ENCODE data around the gene C1orf87.
"Not testable (repeated sequence)": the region's sequence is repeated elsewhere in the genome, so short reads cannot be mapped to it uniquely, and the experiment has no call there.

The C1orf87 gene

DNA sequence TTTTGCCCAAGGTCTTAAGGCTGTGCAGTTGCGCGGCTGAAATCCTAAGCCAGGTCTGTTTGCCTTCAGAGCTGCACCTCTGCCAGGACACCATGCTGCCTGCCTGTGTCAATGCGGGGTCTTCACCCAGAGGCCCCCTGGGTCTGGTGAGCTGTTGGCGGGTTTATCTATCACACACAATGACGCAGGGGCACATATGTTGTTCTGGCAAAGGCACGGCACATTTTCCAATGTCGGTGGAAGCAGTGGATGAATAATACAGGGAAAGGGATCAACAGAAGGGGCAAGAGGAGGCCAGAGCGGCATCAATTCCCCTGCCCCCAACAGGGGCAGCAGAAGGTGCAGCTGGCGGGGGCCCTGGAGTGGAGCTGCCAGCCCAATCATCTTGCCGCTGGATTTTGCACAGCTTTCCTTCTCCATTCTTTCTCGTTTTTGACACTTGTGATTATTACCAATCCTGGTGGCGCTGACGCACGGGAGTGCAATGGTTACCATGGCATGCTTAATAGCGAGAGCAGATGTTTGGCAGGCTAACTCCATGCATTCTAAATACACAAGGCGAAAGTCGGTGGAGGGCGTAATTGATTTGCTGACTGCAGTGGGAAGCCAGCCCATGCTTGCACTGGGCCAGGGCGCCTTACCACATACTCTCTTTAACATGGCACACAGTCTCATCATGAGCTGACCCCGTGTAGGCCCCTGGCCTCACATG, 101.2 kb downstream of the C1orf87 start:
- Histone ChIP-seq H3K9ac (ENCODE audit: low read length) (no peak overlapping the region), H3K4me3 (ENCODE audit: low read length) (no peak overlapping the region), H3K9me3 (ENCODE audit: control insufficient read depth, low read length) (no peaks in the 10 kb centered on the region), H3K27me3 (replicated peaks; ENCODE audit: control insufficient read depth, insufficient read depth, low read length) (peaks cover 17% of the 10 kb centered on the region), H3K4me1 (ENCODE audit: control insufficient read depth, insufficient read depth, low read length) (peaks cover 4% of the 10 kb centered on the region), H3K36me3 (ENCODE audit: control insufficient read depth, insufficient read depth, low read length, severe bottlenecking) (no peaks in the 10 kb centered on the region)
- no peak for DNase-seq (ENCODE audit: low read depth)

DNA sequence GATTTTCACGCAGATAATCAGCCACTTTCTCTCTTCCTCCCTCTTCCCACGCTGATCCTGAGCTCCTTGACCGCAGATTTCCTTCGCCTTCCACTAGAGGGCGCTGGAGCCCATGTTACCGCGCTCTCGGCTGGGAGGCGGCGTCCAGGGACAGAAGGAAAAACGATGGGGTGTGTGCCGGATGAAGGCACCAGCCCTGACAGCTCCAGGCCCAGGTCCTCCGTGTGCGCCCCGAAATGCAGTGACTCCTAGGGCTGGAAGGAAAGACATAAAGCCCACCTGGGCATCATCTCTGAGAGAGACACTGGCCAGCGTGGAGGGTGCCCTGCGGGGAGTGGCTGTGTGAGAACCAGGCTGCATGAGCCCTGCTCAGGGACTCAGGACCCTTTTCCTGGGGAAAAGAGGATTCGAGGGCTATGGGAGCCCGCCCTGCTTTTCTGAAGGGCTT, 102.1 kb downstream of the C1orf87 start:
- H3K27me3 ChIP-seq (replicated peaks; ENCODE audit: control insufficient read depth, insufficient read depth, low read length), result peaks cover 17% of the 10 kb centered on the region
- no peak overlapping the region for H3K9ac ChIP-seq (ENCODE audit: low read length)
- no peaks in the 10 kb centered on the region for H3K36me3 ChIP-seq (ENCODE audit: control insufficient read depth, insufficient read depth, low read length, severe bottlenecking)
- H3K4me3 ChIP-seq (ENCODE audit: low read length), result no peak overlapping the region
- DNase-seq (ENCODE audit: low read depth), result peak; percentile 89
- H3K4me1 ChIP-seq (ENCODE audit: control insufficient read depth, insufficient read depth, low read length), result no peaks in the 10 kb centered on the region
- no peaks in the 10 kb centered on the region for H3K9me3 ChIP-seq (ENCODE audit: control insufficient read depth, low read length)

DNA sequence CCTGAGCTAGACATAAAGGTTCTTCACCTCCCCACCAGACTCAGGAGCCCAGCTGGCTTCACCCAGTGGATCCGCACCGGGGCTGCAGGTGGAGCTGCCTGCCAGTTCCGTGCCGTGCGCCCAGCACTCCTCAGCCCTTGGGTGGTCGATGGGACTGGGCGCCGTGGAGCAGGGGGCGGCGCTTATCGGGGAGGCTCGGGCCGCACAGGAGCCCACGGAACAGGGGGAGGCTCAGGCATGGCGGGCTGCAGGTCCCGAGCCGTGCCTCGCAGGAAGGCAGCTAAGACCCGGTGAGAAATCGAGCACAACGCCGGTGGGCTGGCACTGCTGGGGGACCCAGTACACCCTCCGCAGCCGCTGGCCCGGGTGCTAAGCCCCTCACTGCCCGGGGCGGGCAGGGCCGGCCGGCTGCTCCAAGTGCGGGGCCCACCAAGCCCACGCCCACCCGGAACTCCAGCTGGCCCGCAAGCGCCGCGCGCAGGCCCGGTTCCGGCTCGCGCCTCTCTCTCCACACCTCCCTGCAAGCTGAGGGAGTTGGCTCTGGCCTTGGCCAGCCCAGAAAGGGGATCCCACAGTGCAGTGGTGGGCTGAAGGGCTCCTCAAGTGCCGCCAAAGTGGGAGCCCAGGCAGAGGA, 103.9 kb downstream of the C1orf87 start:
- H3K36me3 ChIP-seq (ENCODE audit: control insufficient read depth, insufficient read depth, low read length, severe bottlenecking); H3K9ac ChIP-seq (ENCODE audit: low read length); DNase-seq (ENCODE audit: low read depth); H3K9me3 ChIP-seq (ENCODE audit: control insufficient read depth, low read length); H3K4me1 ChIP-seq (ENCODE audit: control insufficient read depth, insufficient read depth, low read length); H3K4me3 ChIP-seq (ENCODE audit: low read length); H3K27me3 ChIP-seq (replicated peaks; ENCODE audit: control insufficient read depth, insufficient read depth, low read length): not testable (repeated sequence)

DNA sequence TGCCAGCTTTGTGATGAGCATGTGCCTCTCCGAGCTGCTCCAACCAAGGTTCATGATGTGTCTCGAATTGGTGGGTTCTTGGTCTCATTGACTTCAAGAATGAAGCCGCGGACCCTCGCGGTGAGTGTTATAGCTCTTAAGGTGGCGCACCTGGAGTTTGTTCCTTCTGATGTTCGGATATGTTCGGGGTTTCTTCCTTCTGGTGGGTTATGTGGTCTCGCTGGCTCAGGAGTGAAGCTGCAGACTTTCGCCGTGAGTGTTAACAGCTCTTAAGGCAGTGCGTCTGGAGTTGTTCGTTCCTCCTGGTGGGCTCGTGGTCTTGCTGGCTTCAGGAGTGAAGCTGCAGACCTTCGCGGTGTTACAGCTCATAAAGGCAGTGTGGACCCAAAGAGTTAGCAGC, 104.8 kb downstream of the C1orf87 start:
- H3K9me3 ChIP-seq (ENCODE audit: control insufficient read depth, low read length); H3K9ac ChIP-seq (ENCODE audit: low read length); H3K4me3 ChIP-seq (ENCODE audit: low read length); DNase-seq (ENCODE audit: low read depth); H3K4me1 ChIP-seq (ENCODE audit: control insufficient read depth, insufficient read depth, low read length); H3K36me3 ChIP-seq (ENCODE audit: control insufficient read depth, insufficient read depth, low read length, severe bottlenecking); H3K27me3 ChIP-seq (replicated peaks; ENCODE audit: control insufficient read depth, insufficient read depth, low read length): not testable (repeated sequence)

DNA sequence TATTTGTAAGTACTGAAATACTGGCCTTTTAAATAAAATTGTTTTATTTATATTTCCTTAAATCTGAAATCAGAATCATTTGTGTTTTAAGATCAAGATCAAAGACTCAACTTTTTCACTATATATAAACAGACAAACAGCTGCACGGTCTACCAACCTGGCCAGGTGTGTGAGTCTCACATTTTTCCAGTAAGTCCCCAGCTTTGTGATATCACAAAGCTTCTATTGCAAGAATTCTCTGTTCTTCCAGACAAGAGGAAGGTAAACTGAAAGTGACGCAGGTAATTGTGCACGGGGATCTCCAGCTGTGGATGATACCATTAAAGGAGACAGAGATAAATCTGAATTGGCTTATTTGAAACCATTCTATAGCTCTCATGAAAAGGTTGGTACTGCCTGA, 105.8 kb downstream of the C1orf87 start:
- no peak overlapping the region for H3K9ac ChIP-seq (ENCODE audit: low read length)
- DNase-seq (ENCODE audit: low read depth), result no peak
- H3K36me3 ChIP-seq (ENCODE audit: control insufficient read depth, insufficient read depth, low read length, severe bottlenecking), result no peaks in the 10 kb centered on the region
- H3K9me3 ChIP-seq (ENCODE audit: control insufficient read depth, low read length), result no peaks in the 10 kb centered on the region
- no peaks in the 10 kb centered on the region for H3K4me1 ChIP-seq (ENCODE audit: control insufficient read depth, insufficient read depth, low read length)
- no peak overlapping the region for H3K4me3 ChIP-seq (ENCODE audit: low read length)
- no peaks in the 10 kb centered on the region for H3K27me3 ChIP-seq (replicated peaks; ENCODE audit: control insufficient read depth, insufficient read depth, low read length)

DNA sequence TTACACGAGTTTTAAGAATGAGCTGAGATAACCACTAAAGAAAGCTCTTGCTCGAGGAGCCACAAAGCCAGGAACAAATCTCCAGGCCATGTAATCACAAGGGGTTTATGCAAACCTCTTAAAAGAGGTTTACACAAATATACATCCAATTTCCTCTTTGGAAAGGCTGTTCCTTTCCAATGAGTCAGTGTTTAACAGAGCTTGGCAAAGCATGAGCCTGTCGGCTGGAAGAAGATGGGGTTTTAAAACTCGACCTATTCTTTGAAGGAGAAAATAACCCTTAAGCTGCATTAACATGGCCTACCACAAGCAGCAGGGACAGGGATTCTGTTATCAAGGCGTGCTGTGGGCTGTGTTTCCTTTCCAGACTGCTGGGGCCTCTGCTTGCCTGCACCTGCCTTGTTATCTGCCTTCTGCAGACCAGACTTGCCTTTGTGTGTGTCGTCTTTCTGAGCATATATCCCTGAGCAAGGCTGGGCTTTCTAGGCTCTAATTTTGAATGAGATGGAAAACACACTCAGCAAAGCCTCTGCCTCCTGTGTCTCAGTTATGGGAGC, 106.4 kb downstream of the C1orf87 start:
- no peak overlapping the region for H3K4me3 ChIP-seq (ENCODE audit: low read length)
- no peak overlapping the region for H3K9ac ChIP-seq (ENCODE audit: low read length)
- H3K27me3 ChIP-seq (replicated peaks; ENCODE audit: control insufficient read depth, insufficient read depth, low read length), result no peaks in the 10 kb centered on the region
- no peaks in the 10 kb centered on the region for H3K9me3 ChIP-seq (ENCODE audit: control insufficient read depth, low read length)
- H3K36me3 ChIP-seq (ENCODE audit: control insufficient read depth, insufficient read depth, low read length, severe bottlenecking), result no peaks in the 10 kb centered on the region
- DNase-seq (ENCODE audit: low read depth), result peak; percentile 62
- no peaks in the 10 kb centered on the region for H3K4me1 ChIP-seq (ENCODE audit: control insufficient read depth, insufficient read depth, low read length)

DNA sequence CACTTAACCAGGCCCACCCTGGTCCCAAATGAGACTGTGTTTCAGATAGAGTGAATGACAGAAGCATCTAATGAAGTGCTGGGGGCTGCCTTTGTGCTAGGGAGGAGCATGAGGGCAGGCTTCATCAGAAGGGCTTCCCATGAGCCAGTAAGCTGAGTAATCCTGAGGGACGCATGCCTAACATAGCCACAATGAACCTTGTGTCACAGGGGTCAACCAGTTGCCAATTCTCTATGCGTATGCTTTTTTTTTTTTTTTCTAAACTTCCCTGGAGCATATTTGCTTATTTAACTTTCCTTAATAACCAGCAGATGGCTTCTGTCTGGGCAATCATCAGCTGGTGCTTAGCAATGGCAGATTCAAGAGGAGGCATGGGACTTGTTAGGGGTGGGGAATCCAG, 121.5 kb downstream of the C1orf87 start:
- H3K36me3 ChIP-seq (ENCODE audit: control insufficient read depth, insufficient read depth, low read length, severe bottlenecking), result no peaks in the 10 kb centered on the region
- no peaks in the 10 kb centered on the region for H3K9me3 ChIP-seq (ENCODE audit: control insufficient read depth, low read length)
- no peak overlapping the region for H3K4me3 ChIP-seq (ENCODE audit: low read length)
- DNase-seq (ENCODE audit: low read depth), result no peak
- no peak overlapping the region for H3K9ac ChIP-seq (ENCODE audit: low read length)
- H3K27me3 ChIP-seq (replicated peaks; ENCODE audit: control insufficient read depth, insufficient read depth, low read length), result peaks cover 5% of the 10 kb centered on the region
- H3K4me1 ChIP-seq (ENCODE audit: control insufficient read depth, insufficient read depth, low read length), result no peaks in the 10 kb centered on the region

DNA sequence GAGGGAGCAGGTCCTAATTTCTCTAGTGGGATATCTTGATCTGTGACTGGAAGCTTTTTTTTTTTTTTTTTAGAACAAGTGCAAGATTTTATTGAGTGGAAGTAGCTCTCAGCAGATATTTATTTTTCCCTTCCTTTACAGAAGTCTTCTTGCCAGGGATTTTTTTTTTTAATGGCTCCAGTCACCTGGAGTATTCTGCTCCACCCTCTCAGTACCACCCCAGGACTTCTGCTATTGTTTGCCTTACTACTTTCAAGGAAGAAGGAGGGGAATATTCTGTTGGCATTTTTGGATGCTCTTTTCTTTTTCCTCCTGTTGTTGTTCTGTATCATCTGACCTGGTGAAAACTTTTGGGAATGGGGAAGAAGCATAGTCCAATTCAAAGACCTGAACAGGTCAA, 123.9 kb downstream of the C1orf87 start:
- no peak for DNase-seq (ENCODE audit: low read depth)
- H3K9ac ChIP-seq (ENCODE audit: low read length), result no peak overlapping the region
- H3K36me3 ChIP-seq (ENCODE audit: control insufficient read depth, insufficient read depth, low read length, severe bottlenecking), result no peaks in the 10 kb centered on the region

DNA sequence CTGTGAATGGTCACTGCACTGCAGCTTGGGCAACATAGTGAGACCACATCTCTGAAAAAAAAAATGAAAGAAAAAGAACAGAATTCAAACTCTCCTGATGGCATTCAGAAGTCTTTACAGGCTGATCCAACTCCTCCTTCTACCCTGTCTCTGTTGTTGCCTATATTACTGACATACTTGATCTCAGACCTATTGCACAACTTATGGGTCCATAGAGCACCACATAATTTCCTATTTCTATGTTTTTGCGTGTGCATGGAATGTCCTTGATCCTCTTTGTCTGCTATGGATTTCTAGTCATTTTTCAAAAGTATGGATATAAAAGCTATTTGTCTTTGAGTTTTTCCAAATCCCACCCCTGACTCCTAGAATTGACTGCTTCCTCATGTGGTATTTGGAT, 124.6 kb downstream of the C1orf87 start:
- Histone ChIP-seq H3K36me3 (ENCODE audit: control insufficient read depth, insufficient read depth, low read length, severe bottlenecking) (no peaks in the 10 kb centered on the region), H3K4me1 (ENCODE audit: control insufficient read depth, insufficient read depth, low read length) (no peaks in the 10 kb centered on the region), H3K9ac (ENCODE audit: low read length) (no peak overlapping the region), H3K4me3 (ENCODE audit: low read length) (no peak overlapping the region), H3K27me3 (replicated peaks; ENCODE audit: control insufficient read depth, insufficient read depth, low read length) (peaks cover 5% of the 10 kb centered on the region), H3K9me3 (ENCODE audit: control insufficient read depth, low read length) (no peaks in the 10 kb centered on the region)
- no peak for DNase-seq (ENCODE audit: low read depth)

More for the DNA sequence above, 123.9 kb downstream of the C1orf87 start:
- Histone ChIP-seq H3K4me3 (ENCODE audit: low read length) (no peak overlapping the region), H3K4me1 (ENCODE audit: control insufficient read depth, insufficient read depth, low read length) (no peaks in the 10 kb centered on the region), H3K27me3 (replicated peaks; ENCODE audit: control insufficient read depth, insufficient read depth, low read length) (peaks cover 5% of the 10 kb centered on the region), H3K9me3 (ENCODE audit: control insufficient read depth, low read length) (no peaks in the 10 kb centered on the region)

DNA sequence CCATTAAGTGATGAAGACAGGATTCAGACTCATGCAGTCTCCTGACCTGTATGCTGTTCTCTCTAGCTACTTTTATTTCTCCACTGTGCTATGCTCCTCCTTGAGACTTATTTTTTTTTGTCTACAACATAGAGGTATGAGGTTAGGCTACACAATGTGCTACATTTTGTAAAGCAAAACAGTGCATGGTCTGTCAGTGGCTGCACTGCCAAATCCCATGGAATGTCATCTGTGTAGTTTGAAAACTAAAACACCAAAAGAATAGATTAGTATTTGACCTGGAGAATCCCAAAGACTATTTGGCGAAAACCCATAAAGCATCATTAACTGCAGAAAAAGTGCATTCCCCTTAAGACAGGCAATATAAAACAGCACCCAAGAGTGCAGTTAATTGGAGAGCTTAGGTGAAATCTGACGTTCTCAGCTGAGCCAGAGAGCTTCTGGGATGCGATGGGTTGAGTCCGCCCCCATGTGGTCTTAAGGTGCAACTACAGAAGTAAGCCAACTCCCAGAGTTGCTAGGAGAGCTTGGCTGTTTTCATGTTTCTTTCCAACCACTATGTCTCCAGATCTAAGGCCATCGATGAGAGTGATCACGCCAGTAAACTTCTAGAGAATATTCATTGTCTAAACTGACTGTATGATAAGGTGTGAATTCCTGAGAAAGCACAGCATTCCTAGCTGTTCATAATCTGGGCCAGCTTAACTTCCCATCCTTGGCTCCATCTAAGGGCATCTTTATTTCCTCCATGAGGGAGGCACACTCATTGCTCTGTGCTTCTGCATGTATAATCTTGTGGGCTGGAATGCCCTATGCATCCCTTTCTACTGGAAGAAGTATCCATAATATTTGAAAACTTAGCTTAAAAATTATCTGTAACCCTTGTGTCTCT, 126.3 kb downstream of the C1orf87 start:
- Histone ChIP-seq H3K9me3 (ENCODE audit: control insufficient read depth, low read length) (no peaks in the 10 kb centered on the region), H3K27me3 (replicated peaks; ENCODE audit: control insufficient read depth, insufficient read depth, low read length) (peaks cover 5% of the 10 kb centered on the region)
- DNase-seq (ENCODE audit: low read depth), result peak; percentile 86

DNA sequence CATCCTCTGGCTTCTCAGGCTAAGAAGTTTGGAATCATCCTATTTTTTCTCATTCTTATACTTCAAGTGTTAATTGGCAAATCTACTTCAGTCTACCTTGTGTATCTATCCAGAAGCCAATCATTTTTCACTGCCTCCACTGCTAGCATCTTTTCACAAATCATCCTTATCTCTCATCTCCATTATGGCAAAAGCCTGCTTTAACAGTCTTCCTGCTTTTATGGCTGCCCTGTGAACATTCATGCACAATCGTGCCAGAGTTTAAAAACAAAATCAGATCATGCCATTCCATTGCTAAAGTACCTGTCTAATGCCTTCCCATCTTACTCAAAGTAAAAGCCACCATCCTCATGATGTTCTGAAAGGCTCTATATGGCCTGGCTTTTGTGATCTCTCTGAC, 127.8 kb downstream of the C1orf87 start:
- H3K36me3 ChIP-seq (ENCODE audit: control insufficient read depth, insufficient read depth, low read length, severe bottlenecking), result no peaks in the 10 kb centered on the region

More for the DNA sequence above, 126.3 kb downstream of the C1orf87 start:
- Histone ChIP-seq H3K36me3 (ENCODE audit: control insufficient read depth, insufficient read depth, low read length, severe bottlenecking) (no peaks in the 10 kb centered on the region), H3K9ac (ENCODE audit: low read length) (no peak overlapping the region), H3K4me1 (ENCODE audit: control insufficient read depth, insufficient read depth, low read length) (no peaks in the 10 kb centered on the region), H3K4me3 (ENCODE audit: low read length) (no peak overlapping the region)

More for the DNA sequence above, 127.8 kb downstream of the C1orf87 start:
- no peak for DNase-seq (ENCODE audit: low read depth)
- no peaks in the 10 kb centered on the region for H3K9me3 ChIP-seq (ENCODE audit: control insufficient read depth, low read length)
- H3K4me3 ChIP-seq (ENCODE audit: low read length), result no peak overlapping the region
- H3K4me1 ChIP-seq (ENCODE audit: control insufficient read depth, insufficient read depth, low read length), result no peaks in the 10 kb centered on the region
- H3K9ac ChIP-seq (ENCODE audit: low read length), result no peak overlapping the region
- H3K27me3 ChIP-seq (replicated peaks; ENCODE audit: control insufficient read depth, insufficient read depth, low read length), result peaks cover 5% of the 10 kb centered on the region
